IMR-90 (cell line): ENCODE data around the gene TCHH. TPM values are rescaled to one million over a fixed set of nuclear protein-coding genes. Genes with fewer than 3 reads are reported as not detected.

Experiments
- ATAC-seq: fragments of 200-7000 bp; cut with Tn5 transposase; 2 replicates; pipeline ENCODE4 v1.9.1; 2020; ENCODE audit warnings: low read depth, mild to moderate bottlenecking, moderate library complexity
- BruUV-seq: library from RNA; stranded (reverse); fragments of 400-500 nt; replicated peaks from 2 replicates; lab custom pipeline; 2021; lab: Mats Ljungman, UMichigan
- CTCF ChIA-PET: fragments of 300-600 bp; formaldehyde crosslinking; extraction: SDS; loops from one replicate; lab custom pipeline; 2021; ENCODE audit warnings: antibody characterized with exemption; lab: Yijun Ruan, JAX
- POLR2A ChIA-PET: fragments of 300-600 bp; sonication (Branson Sonifier 250); formaldehyde crosslinking; loops from one replicate; lab custom pipeline; 2022; ENCODE audit warnings: antibody characterized with exemption; ENCODE audit not compliant: unreplicated experiment; lab: Charles Lee
- DNase-seq: peaks from one replicate; pipeline ENCODE4 v3.0.0; 2013
- H2AFZ ChIP-seq: replicated peaks from 2 replicates; pipeline ENCODE3; 2013; ENCODE audit warnings: low read length, mild to moderate bottlenecking; ENCODE audit not compliant: poor library complexity
- H2AK5ac ChIP-seq: 2 replicates; pipeline ENCODE4 v1.6.1; 2013; ENCODE audit warnings: low read depth, low read length, inconsistent platforms
- H2AK9ac ChIP-seq: replicated peaks from 2 replicates; pipeline ENCODE3; 2013; ENCODE audit warnings: mild to moderate bottlenecking, low read depth, low read length, moderate library complexity; ENCODE audit not compliant: poor library complexity
- H2BK120ac ChIP-seq: 2 replicates; pipeline ENCODE4 v1.6.1; 2013; ENCODE audit warnings: low read depth, low read length, inconsistent platforms
- H2BK15ac ChIP-seq: 3 replicates; pipeline ENCODE4 v1.6.1; 2013; ENCODE audit warnings: low read depth, low read length, inconsistent platforms
- H2BK20ac ChIP-seq: 2 replicates; pipeline ENCODE4 v1.6.1; 2013; ENCODE audit warnings: low read depth, mild to moderate bottlenecking, inconsistent platforms, low read length, moderate library complexity
- H2BK5ac ChIP-seq: 2 replicates; pipeline ENCODE4 v1.6.1; 2013; ENCODE audit warnings: mild to moderate bottlenecking, low read depth, low read length, inconsistent platforms; ENCODE audit not compliant: poor library complexity, severe bottlenecking
- H3K14ac ChIP-seq: replicated peaks from 2 replicates; pipeline ENCODE4 v1.6.1; 2013; ENCODE audit warnings: low read depth, low read length, inconsistent platforms
- H3K18ac ChIP-seq: 2 replicates; pipeline ENCODE4 v1.6.1; 2013; ENCODE audit warnings: low read depth, low read length, control low read depth
- H3K23ac ChIP-seq: 2 replicates; pipeline ENCODE4 v1.6.1; 2013; ENCODE audit warnings: low read depth, low read length, inconsistent platforms
- H3K27ac ChIP-seq: 2 replicates; pipeline ENCODE4 v1.5.1; 2013; ENCODE audit warnings: mild to moderate bottlenecking, control low read depth, low read length; ENCODE audit not compliant: insufficient read depth
- H3K27me3 ChIP-seq: 2 replicates; pipeline ENCODE4 v1.6.1; 2013; ENCODE audit warnings: low read length; ENCODE audit not compliant: control insufficient read depth, insufficient read depth
- H3K36me3 ChIP-seq: 2 replicates; pipeline ENCODE4 v1.6.1; 2013; ENCODE audit warnings: low read length, mixed read lengths; ENCODE audit not compliant: control insufficient read depth, insufficient read depth
- H3K4ac ChIP-seq: 2 replicates; pipeline ENCODE4 v1.6.1; 2013; ENCODE audit warnings: low read depth, low read length, inconsistent platforms
- H3K4me1 ChIP-seq: 2 replicates; pipeline ENCODE4 v1.6.1; 2013; ENCODE audit warnings: low read length, mixed read lengths; ENCODE audit not compliant: control insufficient read depth, insufficient read depth
- H3K4me2 ChIP-seq: 2 replicates; pipeline ENCODE4 v1.6.1; 2013; ENCODE audit warnings: low read depth, mild to moderate bottlenecking, control low read depth, low read length, moderate library complexity
- H3K4me3 ChIP-seq: 2 replicates; pipeline ENCODE4 v1.5.1; 2013; ENCODE audit warnings: low read depth, mild to moderate bottlenecking, control low read depth, low read length, moderate library complexity; ENCODE audit not compliant: insufficient read depth
- H3K56ac ChIP-seq: 2 replicates; pipeline ENCODE4 v1.6.1; 2013; ENCODE audit warnings: low read length, inconsistent platforms; ENCODE audit not compliant: insufficient read depth; ENCODE audit errors: extremely low read depth
- H3K79me1 ChIP-seq, 2 experiments: 2 replicates each; pipeline ENCODE4 v1.6.1; 2013; ENCODE audit warnings: low read length in 2 of 2, inconsistent platforms in 1 of 2, low read depth in 1 of 2
- H3K9ac ChIP-seq: 2 replicates; pipeline ENCODE4 v1.6.1; 2013; ENCODE audit warnings: low read depth, low read length, control low read depth
- H3K9me1 ChIP-seq: 2 replicates; pipeline ENCODE4 v1.6.1; 2013; ENCODE audit warnings: low read length, inconsistent platforms; ENCODE audit not compliant: insufficient read depth
- H3K9me3 ChIP-seq: 2 replicates; pipeline ENCODE4 v1.6.1; 2013; ENCODE audit warnings: low read length; ENCODE audit not compliant: control insufficient read depth, insufficient read depth
- H4K20me1 ChIP-seq: 2 replicates; pipeline ENCODE4 v1.6.1; 2013; ENCODE audit warnings: low read length, inconsistent platforms; ENCODE audit not compliant: insufficient read depth
- H4K5ac ChIP-seq: 2 replicates; pipeline ENCODE4 v1.6.1; 2013; ENCODE audit warnings: mild to moderate bottlenecking, low read depth, low read length, control low read depth
- H4K8ac ChIP-seq, 2 experiments: 2 replicates each; pipeline ENCODE4 v1.6.1; 2013; ENCODE audit warnings: low read depth in 2 of 2, low read length in 2 of 2, control low read depth in 1 of 2, inconsistent platforms in 1 of 2
- H4K91ac ChIP-seq: 2 replicates; pipeline ENCODE4 v1.6.1; 2013; ENCODE audit warnings: low read depth, low read length, inconsistent platforms; ENCODE audit not compliant: insufficient read depth
- BHLHE40 ChIP-seq: fragments of 150-350 bp; IDR thresholded peaks from 2 replicates; pipeline ENCODE4 v1.6.1; 2016; ENCODE audit warnings: mild to moderate bottlenecking, low read depth, low read length
- WGBS, 2 experiments: methylation state at CpG; one replicate each; pipeline versions ENCODE4 v1.1.5 to v1.1.7; 2013; ENCODE audit warnings: missing lambda C conversion rate in 2 of 2; ENCODE audit not compliant: insufficient read length in 1 of 2; ENCODE audit errors: extremely low coverage in 2 of 2; 5-methylcytosine and 5-hydroxymethylcytosine counted together
- dilution Hi-C: fragments of 300-500 bp; cut with HindIII; formaldehyde crosslinking; loops from one replicate; pipeline ENCODE4 v1.14.3; 2018; ENCODE audit warnings: low sequenced_read_pairs; ENCODE audit not compliant: unreplicated experiment
- in situ Hi-C: fragments of 300-500 bp; cut with MboI; formaldehyde crosslinking; loops from 3 replicates; pipeline ENCODE4 v1.14.3; 2019; ENCODE audit warnings: low sequenced_read_pairs, inconsistent platforms, mixed read lengths
- intact Hi-C: fragments of 100-400 bp; cut with micrococcal nuclease; formaldehyde crosslinking; loops from 2 replicates; pipeline ENCODE4 v1.10.0; 2022
- polyA plus RNA-seq, 3 experiments: library from polyadenylated mRNA; depleted of rRNA; stranded (reverse); fragments of >200 nt; gene quantifications; 2 replicates each; pipeline ENCODE4 v1.2.3, GENCODE V29; 2012; ENCODE audit warnings: low replicate concordance in 1 of 3
- total RNA-seq: library from RNA; depleted of rRNA; stranded (reverse); fragments of >200 nt; gene quantifications from 2 replicates; pipeline ENCODE4 v1.2.3, GENCODE V29; 2012

The TCHH gene
- total and polyA plus RNA-seq, 2 of the 4 experiments (the other 2 are of a cell fraction): not detected

- Histone ChIP-seq H3K4me1 (peaks cover 3% of the 10 kb centered on the region; the same call in 1 of the 2 replicates), H4K5ac (no peak overlapping the region), H3K56ac (no peak overlapping the region), H3K27me3 (peaks cover 57% of the 10 kb centered on the region), H2BK5ac (no peak overlapping the region), H3K9me3 (peaks cover 21% of the 10 kb centered on the region), H3K79me1 (no peaks in the 10 kb centered on the region), H4K8ac (no peak overlapping the region), H4K20me1 (no peaks in the 10 kb centered on the region; the same call in 1 of the 2 replicates), H2AFZ (peak overlapping the region; percentile 73), H2BK15ac (no peak overlapping the region), H3K14ac (no peak overlapping the region), H3K4me3 (0 out of 2 replicates have a peak overlapping the region, but pooled peaks have one; percentile 11), H3K18ac (no peak overlapping the region), H3K9ac (no peak overlapping the region), H3K27ac (no peak overlapping the region), H3K9me1 (no peaks in the 10 kb centered on the region), H3K23ac (no peak overlapping the region), H3K4me2 (no peak overlapping the region; the same call in 1 of the 2 replicates), H2AK9ac (no peak overlapping the region), H3K36me3 (no peaks in the 10 kb centered on the region), H2AK5ac (no peak overlapping the region), H2BK120ac (no peak overlapping the region), H2BK20ac (no peak overlapping the region), H4K91ac (no peak overlapping the region), H3K4ac (no peak overlapping the region)
- peak; percentile 46 for DNase-seq
- no peak for TF ChIP-seq BHLHE40
- BruUV-seq: no TSS peak
- intact Hi-C loops: no loop called here
- ChIA-PET POLR2A (no interaction called here), CTCF (no interaction called here)
- dilution Hi-C loops: no loop called here
- ATAC-seq: no peak
- in situ Hi-C loops: no loop called here
- 13% methylated on average over 65 of the region's 67 CpGs; no CpG with 5 or more reads in 1 of the 2 experiments for WGBS, 2 experiments
Measured at GRCh38 chr1:152107984-152108881, 7.0 kb downstream of the TCHH start.
